Progenitor cell of endocrine pancreas (in vitro differentiated cells): ENCODE data around the gene EIF4G2. TPM values are rescaled to one million over a fixed set of nuclear protein-coding genes. Genes with fewer than 3 reads are reported as not detected.
"Not testable (repeated sequence)": the region's sequence is repeated elsewhere in the genome, so short reads cannot be mapped to it uniquely, and the experiment has no call there.

Experiments used
- DNase-seq: peaks from one replicate; pipeline ENCODE4 v3.0.0; 2021; ENCODE audit warnings: low spot score; ENCODE audit not compliant: unreplicated experiment
- H3K27ac Mint-ChIP-seq: 2 replicates; pipeline ENCODE4 v1.8.0; 2021; ENCODE audit warnings: mild to moderate bottlenecking, moderate library complexity, mixed read lengths
- H3K27me3 Mint-ChIP-seq: 2 replicates; pipeline ENCODE4 v1.8.0; 2021; ENCODE audit warnings: mixed read lengths
- H3K36me3 Mint-ChIP-seq: 2 replicates; pipeline ENCODE4 v1.8.0; 2022; ENCODE audit warnings: mixed read lengths; ENCODE audit not compliant: insufficient read depth
- H3K4me1 Mint-ChIP-seq: 2 replicates; pipeline ENCODE4 v1.8.0; 2021; ENCODE audit warnings: low read depth, mixed read lengths
- H3K4me3 Mint-ChIP-seq: 2 replicates; pipeline ENCODE4 v1.8.0; 2021; ENCODE audit warnings: low read depth, mild to moderate bottlenecking, moderate library complexity, mixed read lengths
- H3K9me3 Mint-ChIP-seq: 2 replicates; pipeline ENCODE4 v1.8.0; 2021; ENCODE audit warnings: low read depth, mixed read lengths
- total RNA-seq: library from RNA; stranded (reverse); gene quantifications from 2 replicates; pipeline ENCODE4 v1.2.1, GENCODE V29; 2021
- TF ChIP-seq, protein P1 (sequence below): fragments of 200-600 bp; sonication (generic); IDR thresholded peaks from one replicate; pipeline ENCODE4 v1.5.0; 2021; ENCODE audit warnings: antibody characterized with exemption, mild to moderate bottlenecking; ENCODE audit not compliant: unreplicated experiment

The EIF4G2 gene
- total RNA-seq, 1 donor from 2014 or later: 1,076 TPM

DNA sequence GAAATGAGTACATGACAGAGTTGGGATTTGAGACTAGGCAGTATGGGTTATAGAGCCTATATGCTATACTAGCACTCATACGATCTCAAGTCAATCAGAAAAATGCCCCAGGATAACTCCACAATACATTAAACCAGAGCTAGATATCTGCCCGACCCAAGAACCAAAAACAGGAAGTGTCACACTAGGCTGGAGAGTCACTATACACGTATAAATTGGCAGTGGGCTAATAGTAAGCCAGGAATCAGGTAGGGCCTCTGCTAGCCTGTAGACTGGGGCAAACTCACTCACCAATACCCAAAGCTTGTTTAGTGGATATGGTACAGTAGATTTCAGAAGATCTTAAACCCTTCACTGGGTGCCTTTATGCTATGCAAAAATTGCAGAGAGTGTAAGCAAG, 16.2 kb upstream of the EIF4G2 start:
- TF ChIP-seq, protein P1, sequence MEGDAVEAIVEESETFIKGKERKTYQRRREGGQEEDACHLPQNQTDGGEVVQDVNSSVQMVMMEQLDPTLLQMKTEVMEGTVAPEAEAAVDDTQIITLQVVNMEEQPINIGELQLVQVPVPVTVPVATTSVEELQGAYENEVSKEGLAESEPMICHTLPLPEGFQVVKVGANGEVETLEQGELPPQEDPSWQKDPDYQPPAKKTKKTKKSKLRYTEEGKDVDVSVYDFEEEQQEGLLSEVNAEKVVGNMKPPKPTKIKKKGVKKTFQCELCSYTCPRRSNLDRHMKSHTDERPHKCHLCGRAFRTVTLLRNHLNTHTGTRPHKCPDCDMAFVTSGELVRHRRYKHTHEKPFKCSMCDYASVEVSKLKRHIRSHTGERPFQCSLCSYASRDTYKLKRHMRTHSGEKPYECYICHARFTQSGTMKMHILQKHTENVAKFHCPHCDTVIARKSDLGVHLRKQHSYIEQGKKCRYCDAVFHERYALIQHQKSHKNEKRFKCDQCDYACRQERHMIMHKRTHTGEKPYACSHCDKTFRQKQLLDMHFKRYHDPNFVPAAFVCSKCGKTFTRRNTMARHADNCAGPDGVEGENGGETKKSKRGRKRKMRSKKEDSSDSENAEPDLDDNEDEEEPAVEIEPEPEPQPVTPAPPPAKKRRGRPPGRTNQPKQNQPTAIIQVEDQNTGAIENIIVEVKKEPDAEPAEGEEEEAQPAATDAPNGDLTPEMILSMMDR: no peak
- H3K27me3 Mint-ChIP-seq: no peaks in the 10 kb centered on the region

DNA sequence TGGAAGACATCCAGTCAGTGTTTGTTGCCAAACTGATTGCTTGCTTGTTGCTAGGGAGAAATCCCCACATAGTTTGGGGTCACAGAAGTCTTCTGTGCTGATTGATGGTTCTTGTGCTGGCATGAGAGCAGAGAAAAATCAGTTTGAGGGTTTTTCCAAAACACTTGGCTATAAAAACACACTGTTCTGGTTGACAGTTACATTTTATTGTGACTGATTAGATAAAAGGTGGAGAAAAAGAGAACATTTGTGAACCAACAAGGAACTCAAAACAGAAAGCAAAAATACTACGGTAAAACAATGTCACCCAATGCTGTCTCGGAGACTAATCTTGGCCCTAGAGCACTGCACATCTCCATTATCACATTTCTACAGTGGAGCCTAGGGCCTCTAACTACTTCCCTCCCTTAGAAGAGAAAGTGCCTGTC, 14.4 kb upstream of the EIF4G2 start:
- Mint-ChIP-seq H3K9me3 (no peaks in the 10 kb centered on the region), H3K36me3 (no peaks in the 10 kb centered on the region), H3K4me3 (no peak overlapping the region), H3K4me1 (peaks cover 10% of the 10 kb centered on the region), H3K27me3 (no peaks in the 10 kb centered on the region), H3K27ac (no peak overlapping the region)
- TF ChIP-seq, protein P1: no peak
- no peak for DNase-seq

More for the DNA sequence above, 16.2 kb upstream of the EIF4G2 start:
- H3K36me3 Mint-ChIP-seq: no peaks in the 10 kb centered on the region
- H3K9me3 Mint-ChIP-seq: no peaks in the 10 kb centered on the region
- H3K27ac Mint-ChIP-seq: no peak overlapping the region
- no peak for DNase-seq
- no peak overlapping the region for H3K4me3 Mint-ChIP-seq
- H3K4me1 Mint-ChIP-seq: peaks cover 10% of the 10 kb centered on the region

DNA sequence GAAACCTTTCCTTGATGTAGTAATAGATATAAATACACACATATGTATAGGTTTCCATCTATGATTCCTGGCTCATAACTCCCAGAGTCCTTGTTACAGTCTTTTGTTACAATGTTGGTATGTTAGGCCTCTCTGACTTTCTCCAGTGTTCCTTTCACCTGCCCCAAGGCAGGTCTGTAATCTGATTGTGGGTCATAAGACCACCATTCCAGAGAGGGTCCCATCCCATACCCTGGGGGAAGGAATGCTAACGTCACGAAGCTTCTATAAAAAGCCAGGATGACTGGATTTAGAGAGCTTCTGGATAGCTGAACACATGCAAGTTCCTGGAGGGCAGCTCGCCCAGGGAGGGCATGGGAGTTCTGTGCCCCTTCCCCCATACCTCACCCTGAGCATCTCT, 13.8 kb upstream of the EIF4G2 start:
- not testable (repeated sequence) for DNase-seq, H3K4me3 Mint-ChIP-seq, H3K27ac Mint-ChIP-seq, H3K4me1 Mint-ChIP-seq, H3K27me3 Mint-ChIP-seq, H3K9me3 Mint-ChIP-seq, H3K36me3 Mint-ChIP-seq

DNA sequence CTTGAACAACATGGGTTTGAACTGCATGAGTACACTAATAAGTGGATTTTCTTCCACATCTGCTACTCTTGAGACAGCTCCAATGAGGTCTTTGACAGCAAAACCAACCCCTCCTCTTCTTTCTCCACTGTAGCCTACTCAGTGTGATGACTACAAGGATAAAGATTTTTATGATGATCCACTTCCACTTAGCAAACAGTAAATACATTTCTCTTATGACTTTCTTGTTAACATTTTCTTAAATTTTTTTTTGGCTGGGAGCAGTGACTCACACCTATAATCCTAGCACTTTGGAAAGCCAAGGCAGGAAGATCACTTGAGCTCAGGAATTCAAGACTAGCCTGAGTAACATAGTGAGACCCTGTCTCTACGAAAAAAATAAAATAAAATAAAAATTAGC, 9.9 kb upstream of the EIF4G2 start:
- TF ChIP-seq, protein P1: no peak
- H3K4me3 Mint-ChIP-seq: no peak overlapping the region
- no peaks in the 10 kb centered on the region for H3K9me3 Mint-ChIP-seq
- H3K27me3 Mint-ChIP-seq: peaks cover 12% of the 10 kb centered on the region
- H3K36me3 Mint-ChIP-seq: no peaks in the 10 kb centered on the region
- DNase-seq: no peak
- no peak overlapping the region for H3K27ac Mint-ChIP-seq
- H3K4me1 Mint-ChIP-seq: peaks cover 10% of the 10 kb centered on the region

DNA sequence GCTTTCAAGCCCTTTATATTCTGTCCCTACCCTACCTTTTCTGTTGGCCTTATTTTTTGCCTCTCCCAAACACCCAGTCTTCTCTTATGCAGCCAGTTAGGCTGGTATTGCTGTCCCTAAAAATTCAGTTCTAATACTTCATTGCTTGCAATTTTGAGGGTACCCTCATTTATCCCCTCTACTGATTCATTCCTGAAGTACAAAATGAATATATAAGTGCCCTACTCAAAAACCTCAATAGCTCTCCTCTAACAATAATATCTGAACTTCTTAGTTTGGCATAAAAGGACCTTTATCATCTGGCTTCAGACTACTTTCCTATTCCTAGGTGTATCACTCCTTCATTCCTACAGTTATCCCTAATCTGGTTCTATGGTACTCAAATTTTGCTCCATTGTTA, 5.2 kb upstream of the EIF4G2 start:
- TF ChIP-seq, protein P1: no peak
- Mint-ChIP-seq H3K9me3 (no peaks in the 10 kb centered on the region), H3K4me1 (peaks cover 11% of the 10 kb centered on the region), H3K4me3 (no peak overlapping the region), H3K27me3 (peaks cover 12% of the 10 kb centered on the region), H3K27ac (no peak overlapping the region), H3K36me3 (no peaks in the 10 kb centered on the region)
- DNase-seq: no peak

DNA sequence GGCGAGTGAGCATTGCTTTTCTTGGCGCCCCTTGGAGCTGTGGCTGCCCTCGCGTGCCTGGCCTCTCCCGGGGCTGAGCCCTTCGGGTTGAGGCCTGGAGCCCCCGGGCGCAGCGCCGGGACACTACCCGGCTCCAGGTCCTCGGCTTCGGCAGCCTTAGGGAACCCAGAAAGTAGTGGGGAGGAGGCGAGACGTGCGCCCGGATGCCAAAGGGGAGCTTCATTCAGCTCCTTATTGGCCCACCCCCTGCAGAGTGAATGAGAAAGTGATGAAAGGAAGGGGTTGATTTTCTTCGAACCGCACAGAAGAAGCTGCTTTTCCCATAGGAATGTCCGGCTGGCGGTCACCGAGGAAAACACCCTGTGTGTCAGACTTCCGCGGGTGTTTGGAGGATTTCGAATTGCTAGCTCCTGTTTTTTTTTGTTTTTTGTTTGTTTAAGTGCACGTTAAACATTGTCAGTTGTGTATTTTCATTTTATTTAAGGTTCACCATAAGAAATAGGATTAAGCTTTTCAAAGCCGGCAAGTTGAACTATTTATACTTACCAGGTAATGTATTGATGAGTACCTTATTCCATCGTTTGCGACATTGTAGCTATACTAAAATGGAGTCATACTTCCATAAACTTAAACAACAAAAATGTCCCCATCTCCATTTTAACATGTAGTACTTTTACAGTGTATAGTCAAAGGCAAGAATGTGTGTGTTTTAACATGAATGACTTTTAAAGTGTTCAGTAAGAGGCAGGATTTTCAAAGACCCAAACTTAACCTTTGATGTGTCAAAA, 841 bp upstream of the EIF4G2 start:
- DNase-seq: no peak
- no peaks in the 10 kb centered on the region for H3K9me3 Mint-ChIP-seq
- H3K27ac Mint-ChIP-seq: peak overlapping the region; percentile 99
- peaks cover 4% of the 10 kb centered on the region for H3K27me3 Mint-ChIP-seq
- H3K36me3 Mint-ChIP-seq: peaks cover 30% of the 10 kb centered on the region
- peak overlapping the region; percentile 93 for H3K4me3 Mint-ChIP-seq
- peaks cover 34% of the 10 kb centered on the region for H3K4me1 Mint-ChIP-seq
- TF ChIP-seq, protein P1: no peak
